Measurements from ENCODE around the gene CHST3.
"Not testable (repeated sequence)": the region's sequence is repeated elsewhere in the genome, so short reads cannot be mapped to it uniquely, and the experiment has no call there.

The CHST3 gene

DNA sequence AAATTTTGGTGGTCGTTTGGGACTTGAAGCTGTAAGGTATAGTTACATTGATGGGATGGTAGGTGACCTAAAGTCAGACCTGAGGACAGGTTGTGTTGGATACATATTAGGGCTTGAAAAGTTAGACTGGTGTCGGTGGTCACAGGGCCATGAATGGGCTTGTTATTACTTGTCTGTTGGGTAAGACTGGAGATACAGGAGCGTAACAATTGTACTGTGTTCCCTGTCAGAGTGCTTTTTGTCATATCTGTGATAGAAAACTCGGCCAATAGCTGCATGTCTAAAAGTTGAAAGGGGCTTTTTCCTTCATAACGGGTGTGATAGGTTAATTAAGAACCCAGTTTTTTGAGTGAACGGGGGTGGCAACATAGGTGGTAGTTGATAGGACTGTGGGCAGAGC, 13.5 kb upstream of the CHST3 start:
- DNase-seq (ENCODE audit: low read depth): no peak

DNA sequence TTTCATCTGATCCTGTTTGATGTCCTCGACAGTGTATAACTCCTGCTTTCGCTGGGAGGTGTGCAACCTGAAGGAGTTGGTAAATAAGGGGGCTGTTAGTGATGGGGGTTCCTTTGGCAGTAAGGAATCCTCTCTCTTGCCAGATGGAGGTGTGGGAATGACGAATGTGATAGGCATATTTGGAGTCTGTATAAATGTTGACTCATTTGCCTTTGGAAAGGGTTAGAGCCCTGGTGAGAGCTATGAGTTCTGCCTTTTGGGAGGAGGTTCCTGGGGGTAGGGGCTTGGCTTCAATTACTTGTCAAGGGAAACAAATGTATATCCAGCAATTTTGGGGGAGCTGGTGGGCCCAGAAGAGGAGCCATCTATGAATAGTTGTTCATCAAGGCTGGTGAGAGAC, 11.4 kb upstream of the CHST3 start:
- DNase-seq (ENCODE audit: low read depth): no peak

GRCh38 chr10:71957546-71958275, 6.5 kb upstream of the CHST3 start:
- DNase-seq (ENCODE audit: low read depth): no peak

DNA sequence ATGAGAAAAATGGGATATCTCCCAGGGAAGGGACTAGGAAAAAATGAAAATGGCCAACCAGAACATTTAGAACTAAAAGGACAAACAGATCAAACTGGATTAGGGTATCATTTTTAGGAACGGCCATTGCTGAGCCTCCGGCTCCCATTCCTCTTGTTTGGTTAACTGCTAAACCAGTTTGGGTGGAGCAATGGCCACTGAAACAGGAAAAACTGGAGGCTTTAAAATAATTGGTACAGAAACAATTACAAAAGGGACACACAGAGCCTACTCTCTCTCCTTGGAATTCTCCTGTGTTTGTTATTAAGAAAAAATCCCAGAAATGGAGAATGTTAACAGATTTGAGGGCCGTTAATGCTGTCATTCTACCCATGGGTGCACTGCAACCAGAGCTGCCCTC, 4.7 kb upstream of the CHST3 start:
- no peak for DNase-seq (ENCODE audit: low read depth)

DNA sequence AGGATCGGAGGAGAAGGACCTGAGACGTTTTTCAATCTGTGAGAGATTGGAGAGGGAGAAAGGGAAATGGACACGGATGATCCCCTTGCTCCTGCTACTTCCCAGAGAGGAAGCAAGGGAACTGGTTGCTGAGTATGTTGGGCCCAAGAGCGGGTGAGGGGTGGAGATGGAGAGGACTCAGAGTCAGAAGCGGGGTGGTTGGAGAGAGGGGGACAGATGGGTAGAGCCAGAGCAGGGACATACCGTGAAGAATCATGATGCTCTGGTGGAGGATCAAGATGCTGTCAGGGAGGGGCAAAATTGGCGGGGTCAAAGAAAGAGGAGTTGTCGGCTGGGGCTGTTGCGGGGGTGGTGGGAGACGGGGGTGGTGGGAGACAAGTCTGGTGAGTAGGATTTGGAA, 2.4 kb upstream of the CHST3 start:
- DNase-seq (ENCODE audit: low read depth): no peak

DNA sequence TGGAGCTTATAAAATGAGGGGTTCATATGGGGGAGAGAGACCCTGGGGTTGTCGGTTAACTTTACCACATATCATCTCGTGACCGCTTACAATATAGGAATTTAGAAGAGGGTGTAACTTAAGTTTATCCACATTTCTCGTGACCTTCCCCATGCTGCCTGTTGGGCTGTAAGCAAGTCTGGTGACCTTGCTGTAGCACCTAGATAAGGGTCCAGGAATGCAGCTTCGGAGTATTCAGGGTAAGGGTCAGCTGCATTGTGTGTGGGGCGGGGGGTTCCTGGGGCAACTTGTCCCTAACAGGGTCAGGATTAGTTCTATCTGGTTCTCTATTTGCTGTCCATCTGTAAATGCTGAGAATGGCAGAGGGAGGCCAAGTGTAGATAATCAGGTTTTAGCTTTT, 1.3 kb upstream of the CHST3 start:
- DNase-seq (ENCODE audit: low read depth): no peak

GRCh38 chr10:71963351-71964097, 671 bp upstream of the CHST3 start:
- no peak for DNase-seq (ENCODE audit: low read depth)

- DNase-seq (ENCODE audit: low read depth): no peak
Observed at GRCh38 chr10:71964743-71965515, 734 bp downstream of the CHST3 start.

DNA sequence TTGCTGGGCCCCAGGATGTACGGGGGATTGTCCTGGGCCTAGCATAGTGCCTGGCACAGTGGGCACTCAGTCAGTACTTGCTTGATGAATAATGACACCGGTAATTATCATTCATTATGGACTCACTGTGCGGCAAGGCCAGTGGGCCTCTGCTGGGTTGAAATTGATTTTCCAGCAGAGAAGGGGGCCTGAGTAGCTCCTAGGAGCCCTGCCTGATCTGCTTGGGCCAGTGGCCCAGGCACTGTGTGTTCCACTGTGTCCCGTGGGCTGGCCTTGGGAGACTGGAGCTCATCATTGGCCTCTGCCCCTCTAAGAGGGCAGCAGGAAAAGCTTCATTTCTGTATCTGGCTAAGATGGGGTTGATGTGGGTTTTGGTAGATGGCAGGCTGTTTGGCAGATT, 1.4 kb downstream of the CHST3 start:
- DNase-seq (ENCODE audit: low read depth): no peak

GRCh38 chr10:71966046-71967004, 2.1 kb downstream of the CHST3 start:
- DNase-seq (ENCODE audit: low read depth): no peak

DNA sequence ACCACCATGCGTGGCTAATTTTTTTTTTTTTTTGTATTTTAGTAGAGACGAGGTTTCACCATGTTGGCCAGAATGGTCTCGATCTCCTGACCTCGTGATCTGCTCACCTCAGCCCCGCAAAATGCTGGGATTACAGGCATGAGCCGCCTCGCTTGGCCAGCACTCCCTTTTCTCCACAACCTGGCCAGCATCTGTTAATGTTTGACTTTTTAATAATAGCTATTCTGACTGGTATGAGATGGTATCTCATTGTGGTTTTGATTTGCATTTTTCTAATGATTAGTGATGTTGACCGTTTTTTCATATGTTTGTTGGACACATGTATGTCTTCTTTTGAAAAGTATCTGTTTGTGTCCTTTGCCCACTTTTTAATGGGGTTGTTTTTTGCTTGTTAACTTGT, 3.8 kb downstream of the CHST3 start:
- DNase-seq (ENCODE audit: low read depth): not testable (repeated sequence)

DNA sequence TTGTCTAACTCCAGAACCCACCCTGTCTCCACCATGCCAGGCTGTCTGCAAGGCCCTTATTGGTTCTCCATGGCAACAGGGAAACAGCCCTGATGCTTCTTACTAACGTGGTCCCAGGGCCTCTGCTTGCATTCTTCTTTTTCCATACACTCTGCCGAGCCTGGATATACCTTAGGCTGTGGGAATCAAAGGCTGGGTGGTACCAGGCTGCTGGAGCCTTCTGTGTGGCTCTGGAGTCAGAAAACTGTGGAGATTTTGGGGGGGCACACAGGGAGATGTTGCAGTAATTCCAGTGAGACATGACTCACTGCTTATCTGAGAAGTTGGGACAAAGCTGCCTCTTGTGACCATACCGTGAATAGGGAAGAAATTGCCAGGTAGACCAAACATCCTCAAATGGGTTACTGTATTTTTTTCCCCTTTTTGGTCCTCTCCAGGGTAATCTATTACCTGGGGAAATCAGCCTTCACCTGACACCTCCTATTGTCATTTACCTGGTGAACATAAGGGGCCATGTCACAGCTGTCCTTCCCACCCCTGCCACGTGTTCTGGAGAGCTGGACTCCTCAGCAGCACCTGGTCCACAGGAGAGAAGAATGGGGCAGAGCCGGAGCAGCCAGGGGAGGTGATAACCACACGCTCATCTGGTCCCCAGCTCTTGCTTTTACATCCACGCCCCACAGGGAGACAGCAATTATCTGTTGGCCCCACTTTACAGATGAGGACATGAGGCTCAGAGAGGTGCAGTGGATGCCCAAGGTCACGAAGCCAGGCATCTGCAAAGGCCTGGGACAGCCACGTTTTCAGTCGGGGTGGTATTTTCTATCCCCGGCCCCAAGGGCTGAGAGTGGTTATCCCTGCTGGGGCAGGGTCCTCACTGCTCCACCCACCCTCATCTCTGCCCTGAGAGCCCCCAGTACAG, 4.6 kb downstream of the CHST3 start:
- no peak for DNase-seq (ENCODE audit: low read depth)

- no peak for DNase-seq (ENCODE audit: low read depth)
Observed at GRCh38 chr10:71969929-71970328, 5.7 kb downstream of the CHST3 start.

DNA sequence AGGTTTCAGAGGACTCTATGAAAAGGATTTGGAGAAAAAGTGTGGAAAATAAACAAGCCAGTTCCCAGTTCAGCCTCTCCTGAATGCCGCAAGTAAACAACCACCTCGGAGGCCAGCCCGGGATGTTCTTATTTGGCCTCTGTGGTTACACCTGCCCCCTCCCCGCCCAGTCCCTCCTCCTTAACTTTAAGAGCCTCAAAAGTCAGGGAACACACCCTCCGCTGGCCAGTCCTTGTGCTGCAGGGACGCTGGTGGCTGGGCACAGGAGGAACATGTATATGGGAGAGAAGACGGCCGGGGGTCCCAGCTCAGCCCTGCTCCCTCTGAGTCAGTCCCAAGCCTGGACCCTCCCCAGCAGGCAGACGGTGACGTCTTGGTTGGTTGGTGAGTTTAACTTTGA, 6.1 kb downstream of the CHST3 start:
- DNase-seq (ENCODE audit: low read depth): no peak

DNA sequence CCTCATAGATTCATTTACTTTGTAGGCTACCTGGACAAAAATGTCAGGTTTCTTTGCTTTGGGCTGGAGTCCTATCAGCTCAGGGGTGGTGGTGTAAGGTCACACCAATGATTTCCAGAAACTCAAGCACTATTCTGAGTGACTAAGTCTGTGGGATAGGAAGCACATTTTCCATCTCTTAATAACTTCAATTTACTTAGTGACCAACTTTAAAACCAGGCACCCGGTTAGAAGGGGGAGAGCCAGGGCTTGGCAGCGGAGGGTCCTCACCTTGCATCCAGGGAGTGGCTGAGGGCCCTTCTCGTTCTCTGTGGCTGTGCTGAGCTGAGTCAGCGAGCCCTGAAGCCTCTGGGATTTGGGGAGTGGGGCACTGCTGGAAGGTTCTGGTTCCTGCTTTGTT, 6.7 kb downstream of the CHST3 start:
- no peak for DNase-seq (ENCODE audit: low read depth)

DNA sequence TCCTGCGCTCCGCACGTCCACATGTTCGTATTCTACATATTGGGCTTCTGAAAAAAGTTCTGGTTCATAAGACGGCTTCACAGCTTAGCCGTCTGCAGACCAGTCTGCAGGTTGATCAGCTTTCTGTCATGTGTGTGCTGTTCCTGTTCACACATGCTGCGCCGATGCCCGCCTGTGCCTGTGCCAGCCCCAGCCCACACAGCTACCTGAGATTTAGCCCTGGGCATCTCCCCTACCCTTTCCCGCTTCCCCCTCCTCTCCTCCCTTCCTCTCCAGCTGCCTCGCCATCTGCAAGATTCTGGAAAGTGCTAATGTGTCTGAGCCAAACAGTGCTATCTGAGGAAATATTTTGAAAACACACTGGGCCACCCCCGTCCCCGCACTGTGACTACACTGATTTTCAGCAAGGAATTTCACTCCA, 7.1 kb downstream of the CHST3 start:
- no peak for DNase-seq (ENCODE audit: low read depth)

DNA sequence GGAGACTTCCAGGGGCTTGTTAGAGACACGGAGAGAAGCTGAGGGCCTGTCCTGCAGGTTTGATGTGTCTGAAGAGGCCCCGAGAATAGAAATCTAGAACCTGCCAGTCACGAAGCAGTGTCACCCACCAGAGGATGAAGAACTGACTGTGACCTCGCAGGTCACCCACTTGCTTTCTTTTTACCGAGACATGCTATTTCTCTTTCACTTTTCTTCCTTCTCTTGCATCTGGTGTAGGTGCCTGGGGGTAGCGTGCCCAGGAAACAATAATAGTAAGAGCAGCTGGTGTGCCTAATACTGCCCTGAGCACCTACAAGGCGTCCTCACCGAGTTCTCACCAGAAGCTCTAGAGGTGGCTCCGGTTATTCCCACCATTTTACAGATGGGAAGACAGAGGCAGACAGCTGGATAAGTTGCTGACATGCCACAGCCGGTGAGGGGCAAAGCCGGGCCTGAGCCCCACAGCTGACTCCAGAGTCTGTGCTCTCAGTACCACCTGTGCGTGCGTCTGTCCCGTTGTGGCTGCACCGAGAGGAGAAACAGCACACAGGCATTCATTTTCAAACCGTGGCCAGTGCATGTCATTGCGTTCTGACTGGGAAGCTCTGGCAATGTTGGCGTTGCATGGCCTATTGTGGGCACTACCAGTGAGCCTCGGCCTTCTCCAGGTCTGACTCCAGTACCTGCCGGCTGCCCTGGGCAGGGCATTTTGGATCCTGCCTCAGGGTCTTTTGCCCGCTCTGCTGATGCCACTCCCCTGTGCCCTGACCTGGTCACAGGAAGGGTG, 7.8 kb downstream of the CHST3 start:
- no peak for DNase-seq (ENCODE audit: low read depth)

DNA sequence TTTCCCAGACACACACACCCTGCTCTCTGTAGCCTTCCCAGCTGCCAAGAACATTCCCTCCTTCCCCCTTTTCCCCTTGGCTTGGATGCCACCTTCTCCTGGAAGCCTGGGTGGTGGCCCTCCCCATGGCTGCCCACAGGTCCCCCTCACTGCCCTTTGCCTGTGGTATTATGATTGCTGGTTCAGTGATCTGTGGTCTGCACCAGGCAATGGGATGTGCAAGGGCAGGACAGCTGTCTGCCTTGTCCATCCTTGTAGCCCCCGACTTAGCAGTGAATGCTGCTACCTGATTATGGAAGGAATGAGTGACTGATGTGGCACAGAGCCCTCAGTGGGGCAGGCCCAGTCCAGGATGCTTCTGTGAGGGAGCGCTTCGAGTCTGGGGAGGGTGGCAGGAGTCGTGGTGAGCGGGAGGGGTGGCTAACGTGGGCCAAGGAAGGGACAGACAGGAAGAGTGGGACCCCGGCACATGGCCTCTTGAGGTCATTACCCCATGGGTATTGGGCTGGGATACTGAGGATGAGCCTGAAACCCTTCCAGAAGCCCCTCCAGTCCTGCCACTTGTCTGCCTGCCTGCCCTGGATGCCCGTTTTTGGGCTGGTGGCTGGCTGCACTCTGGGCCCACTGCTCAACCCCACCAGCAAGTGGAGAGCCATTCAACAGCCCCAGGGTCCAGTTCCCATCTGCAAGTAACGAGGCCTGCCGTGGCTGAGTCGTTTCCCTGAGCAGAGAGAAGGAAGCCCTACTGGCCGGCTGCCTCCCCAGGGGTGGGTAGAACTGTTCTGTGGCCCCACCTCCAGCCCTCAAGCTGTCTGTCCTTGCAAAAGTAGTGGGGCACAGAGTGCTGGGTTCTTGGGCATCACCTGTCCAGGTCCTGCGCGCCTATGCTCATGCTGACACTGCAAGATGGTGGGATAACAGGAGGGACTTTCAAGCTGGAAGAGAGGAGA, 8.8 kb downstream of the CHST3 start:
- DNase-seq (ENCODE audit: low read depth): no peak

Measured in stimulated activated CD8-positive, alpha-beta memory T cell treated with anti-CD3 and anti-CD28 coated beads, Interleukin-12 subunit alpha, Interleukin-12 subunit beta, amount 100 ng/mL, for 1 hour (primary cell).